Measurements from ENCODE around the gene COG1. TPM values are rescaled to one million over a fixed set of nuclear protein-coding genes. Genes with fewer than 3 reads are reported as not detected.

COG1 gene
- polyA plus RNA-seq, 1 of the 3 experiments (the other 2 are of a cell fraction) = 52.8 TPM

GRCh38 chr17:73191443-73192205, 1.2 kb upstream of the COG1 start (continued):
- TF ChIP-seq CHD2 (IDR thresholded peaks at IDR 0.05; ENCODE audit: low read length, partially characterized antibody) = peak; percentile 74
- 0 out of 2 replicates have a peak, but pooled peaks have one; percentile 21 for TF ChIP-seq GABPA (IDR thresholded peaks at IDR 0.05; ENCODE audit: low read depth)
- TF ChIP-seq GATA2 (CRISPR knock-in tag; IDR thresholded peaks at IDR 0.05) = peak; percentile 97
- TF ChIP-seq, protein P1, sequence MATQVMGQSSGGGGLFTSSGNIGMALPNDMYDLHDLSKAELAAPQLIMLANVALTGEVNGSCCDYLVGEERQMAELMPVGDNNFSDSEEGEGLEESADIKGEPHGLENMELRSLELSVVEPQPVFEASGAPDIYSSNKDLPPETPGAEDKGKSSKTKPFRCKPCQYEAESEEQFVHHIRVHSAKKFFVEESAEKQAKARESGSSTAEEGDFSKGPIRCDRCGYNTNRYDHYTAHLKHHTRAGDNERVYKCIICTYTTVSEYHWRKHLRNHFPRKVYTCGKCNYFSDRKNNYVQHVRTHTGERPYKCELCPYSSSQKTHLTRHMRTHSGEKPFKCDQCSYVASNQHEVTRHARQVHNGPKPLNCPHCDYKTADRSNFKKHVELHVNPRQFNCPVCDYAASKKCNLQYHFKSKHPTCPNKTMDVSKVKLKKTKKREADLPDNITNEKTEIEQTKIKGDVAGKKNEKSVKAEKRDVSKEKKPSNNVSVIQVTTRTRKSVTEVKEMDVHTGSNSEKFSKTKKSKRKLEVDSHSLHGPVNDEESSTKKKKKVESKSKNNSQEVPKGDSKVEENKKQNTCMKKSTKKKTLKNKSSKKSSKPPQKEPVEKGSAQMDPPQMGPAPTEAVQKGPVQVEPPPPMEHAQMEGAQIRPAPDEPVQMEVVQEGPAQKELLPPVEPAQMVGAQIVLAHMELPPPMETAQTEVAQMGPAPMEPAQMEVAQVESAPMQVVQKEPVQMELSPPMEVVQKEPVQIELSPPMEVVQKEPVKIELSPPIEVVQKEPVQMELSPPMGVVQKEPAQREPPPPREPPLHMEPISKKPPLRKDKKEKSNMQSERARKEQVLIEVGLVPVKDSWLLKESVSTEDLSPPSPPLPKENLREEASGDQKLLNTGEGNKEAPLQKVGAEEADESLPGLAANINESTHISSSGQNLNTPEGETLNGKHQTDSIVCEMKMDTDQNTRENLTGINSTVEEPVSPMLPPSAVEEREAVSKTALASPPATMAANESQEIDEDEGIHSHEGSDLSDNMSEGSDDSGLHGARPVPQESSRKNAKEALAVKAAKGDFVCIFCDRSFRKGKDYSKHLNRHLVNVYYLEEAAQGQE (IDR thresholded peaks at IDR 0.05; ENCODE audit: low read depth, low read length) = 0 out of 2 replicates have a peak, but pooled peaks have one; percentile 19
- TF ChIP-seq EP300 (IDR thresholded peaks at IDR 0.05; ENCODE audit: borderline replicate concordance in 1 of 2, low read depth in 1 of 2, low read length in 1 of 2) = no peak; a peak in 1 of 4 replicates
- TF ChIP-seq TEAD4 (IDR thresholded peaks at IDR 0.05; ENCODE audit: borderline replicate concordance, insufficient read depth) = no peak
- TF ChIP-seq TCF12 (IDR thresholded peaks at IDR 0.05) = peak; percentile 38; the same call in 1 of the 2 replicates
- TF ChIP-seq NRF1 (IDR thresholded peaks at IDR 0.05; ENCODE audit: low read depth, low read length) = no peak

DNA sequence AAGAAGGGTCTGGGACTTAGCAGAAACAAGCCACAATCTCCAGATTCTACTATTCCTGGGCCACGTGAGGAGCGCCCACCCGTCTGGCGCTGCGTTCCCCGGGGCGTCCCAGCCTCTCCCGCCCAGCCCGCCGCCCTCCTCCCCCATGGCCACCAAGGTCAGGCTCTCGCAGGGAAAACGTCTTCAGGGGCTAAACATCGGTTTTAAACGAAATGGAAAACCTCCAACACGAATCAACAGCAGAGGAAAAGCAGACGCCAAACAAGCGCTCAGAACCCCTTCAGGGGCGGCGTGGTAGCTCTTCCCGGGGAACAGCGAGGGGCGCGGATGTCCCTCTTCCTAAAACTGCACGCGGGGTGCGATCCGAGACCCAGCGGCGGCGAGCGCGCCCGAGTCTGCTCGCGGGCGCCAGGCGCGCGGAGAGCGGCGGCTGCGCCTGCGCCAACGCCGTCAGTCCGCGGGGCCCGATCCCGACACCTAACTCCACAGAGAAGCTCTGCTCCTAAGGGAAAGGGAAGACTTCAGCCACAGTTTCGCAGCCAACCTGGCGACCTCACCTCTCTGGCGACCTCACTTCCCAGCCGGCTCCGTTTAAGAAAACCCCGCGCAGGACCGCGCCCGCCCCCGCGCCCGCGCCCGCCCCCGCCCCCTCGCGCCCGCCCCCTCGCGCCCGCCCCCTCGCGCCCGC, 505 bp upstream of the COG1 start:
- POLR2A ChIA-PET = interaction anchor here (1.2 to 2.9 kb wide), 3 partner anchors 26 to 39 kb away, joined by 4 to 14 read pairs (median 7); a partner anchor contains a TSS

More for the DNA sequence above, 505 bp upstream of the COG1 start:
- Histone ChIP-seq H3K27me3 (ENCODE audit: insufficient read depth) (no peaks in the 10 kb centered on the region), H3K9me3 (no peaks in the 10 kb centered on the region), H3K4me3 (ENCODE audit: low read depth in 2 of 2, low read length in 1 of 2) (peak overlapping the region; percentile 73 to 76), H3K79me2 (ENCODE audit: insufficient read depth) (peaks cover 41% of the 10 kb centered on the region), H4K20me1 (ENCODE audit: insufficient read depth) (no peaks in the 10 kb centered on the region), H3K4me2 (peak overlapping the region; percentile 86), H3K9ac (peak overlapping the region; percentile 86), H3K36me3 (replicated peaks in 1 of 2; ENCODE audit: control insufficient read depth in 1 of 2, insufficient read depth in 2 of 2, low read length in 1 of 2) (peaks cover 13 to 16% of the 10 kb centered on the region in 2 experiments), H3K9me2 (no peaks in the 10 kb centered on the region), H3F3A (replicated peaks; ENCODE audit: insufficient read depth) (peaks cover 11% of the 10 kb centered on the region), H3K27ac (ENCODE audit: low read depth in 2 of 2, low read length in 1 of 2) (peak overlapping the region; percentile 85 to 95), H2AFZ (ENCODE audit: low read depth) (peak overlapping the region; percentile 48), H3K4me1 (ENCODE audit: control insufficient read depth in 1 of 2, insufficient read depth in 2 of 2, low read depth in 1 of 2, low read length in 1 of 2) (peaks cover 5 to 8% of the 10 kb centered on the region in 2 experiments; a peak in 2 of 4 replicates)
- CTCF ChIA-PET = interaction anchor here (0.6 to 14.9 kb wide), 44 partner anchors 10 to 636 kb away, joined by 3 to 501 read pairs (median 5); partner anchors contain the start of genes CDC42EP4 and SSTR2
- TF ChIP-seq RAD21 (IDR thresholded peaks at IDR 0.05; ENCODE audit: low read length) (0 out of 2 replicates have a peak, but pooled peaks have one; percentile 7), POLR2AphosphoS5 (IDR thresholded peaks at IDR 0.05; ENCODE audit: low read depth, low read length) (peak; percentile 73; the same call in 1 of the 2 replicates), MXI1 (IDR thresholded peaks at IDR 0.05; ENCODE audit: low read depth, low read length) (peak; percentile 72), MAX (IDR thresholded peaks at IDR 0.05; ENCODE audit: low read depth) (peak; percentile 34; the same call in 1 of the 2 replicates), NRF1 (IDR thresholded peaks at IDR 0.05; ENCODE audit: low read depth, low read length) (peak; percentile 78), JUND (IDR thresholded peaks at IDR 0.05) (no peak), TAF1 (IDR thresholded peaks at IDR 0.05; ENCODE audit: borderline replicate concordance, low read depth, low read length) (no peak)
- TF ChIP-seq, protein P2, sequence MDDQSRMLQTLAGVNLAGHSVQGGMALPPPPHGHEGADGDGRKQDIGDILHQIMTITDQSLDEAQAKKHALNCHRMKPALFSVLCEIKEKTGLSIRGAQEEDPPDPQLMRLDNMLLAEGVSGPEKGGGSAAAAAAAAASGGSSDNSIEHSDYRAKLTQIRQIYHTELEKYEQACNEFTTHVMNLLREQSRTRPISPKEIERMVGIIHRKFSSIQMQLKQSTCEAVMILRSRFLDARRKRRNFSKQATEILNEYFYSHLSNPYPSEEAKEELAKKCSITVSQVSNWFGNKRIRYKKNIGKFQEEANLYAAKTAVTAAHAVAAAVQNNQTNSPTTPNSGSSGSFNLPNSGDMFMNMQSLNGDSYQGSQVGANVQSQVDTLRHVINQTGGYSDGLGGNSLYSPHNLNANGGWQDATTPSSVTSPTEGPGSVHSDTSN (IDR thresholded peaks at IDR 0.05) = no peak
- DNase-seq = peak; percentile 92
- 1% methylated on average over 21 of the region's 74 CpGs for WGBS (ENCODE audit: low lambda C conversion rate)
